NCI-H748 (cell line): Measurements from ENCODE around the gene PTGDR2.

Experiments used
- DNase-seq: peaks from one replicate; lab custom pipeline; 2025; ENCODE audit not compliant: unreplicated experiment; lab: John Stamatoyannopoulos, UW

PTGDR2 gene

DNA sequence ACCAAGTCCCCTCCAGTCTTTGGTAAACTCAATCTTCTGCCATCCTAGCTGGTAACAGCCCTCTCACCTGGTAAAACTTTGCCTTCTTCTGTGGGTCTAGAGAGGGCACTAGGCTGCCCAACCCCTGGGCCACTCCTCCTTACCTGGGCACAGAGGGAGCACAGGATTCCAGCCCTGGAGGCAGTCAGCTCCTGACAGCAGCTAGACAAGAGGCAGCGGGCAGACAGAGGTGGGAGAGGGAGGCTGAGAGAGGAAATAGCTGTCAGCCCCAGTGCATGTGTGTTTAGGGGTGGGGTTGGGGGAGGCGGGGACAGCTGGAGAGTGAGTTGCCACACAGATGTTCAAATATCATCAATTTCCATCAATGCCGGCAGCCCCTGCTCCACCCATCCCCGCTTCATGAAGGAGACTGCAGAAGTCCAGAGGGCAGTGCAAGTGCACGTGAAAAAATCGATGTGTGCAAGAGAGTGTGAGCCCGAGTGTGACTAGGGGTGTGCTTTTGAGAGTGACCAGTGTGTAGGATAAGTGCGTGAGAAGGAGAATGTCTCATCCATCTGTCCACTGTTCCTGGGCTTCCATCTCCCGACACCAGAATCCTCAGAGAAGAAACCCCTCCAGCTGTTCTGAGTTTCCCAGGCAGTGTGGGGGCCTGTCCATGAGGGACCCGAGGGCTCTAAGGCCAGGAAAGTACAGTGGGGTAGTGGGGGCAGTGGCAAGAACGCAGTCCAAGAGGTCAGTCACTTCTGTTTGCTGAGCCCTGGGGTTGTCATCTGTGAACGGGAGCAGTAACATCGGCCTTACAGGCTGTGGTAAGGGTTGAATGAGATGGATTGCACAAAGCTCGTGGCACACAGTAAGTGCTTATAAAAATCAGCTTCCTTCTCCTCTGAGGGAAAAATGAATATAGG, at the start of gene PTGDR2:
PTGDR2 (minus strand) TSS at position 225 of the 908 bp plus-strand sequence. CDS start 2,228 bp downstream, outside the sequence.
- no peak for DNase-seq

DNA sequence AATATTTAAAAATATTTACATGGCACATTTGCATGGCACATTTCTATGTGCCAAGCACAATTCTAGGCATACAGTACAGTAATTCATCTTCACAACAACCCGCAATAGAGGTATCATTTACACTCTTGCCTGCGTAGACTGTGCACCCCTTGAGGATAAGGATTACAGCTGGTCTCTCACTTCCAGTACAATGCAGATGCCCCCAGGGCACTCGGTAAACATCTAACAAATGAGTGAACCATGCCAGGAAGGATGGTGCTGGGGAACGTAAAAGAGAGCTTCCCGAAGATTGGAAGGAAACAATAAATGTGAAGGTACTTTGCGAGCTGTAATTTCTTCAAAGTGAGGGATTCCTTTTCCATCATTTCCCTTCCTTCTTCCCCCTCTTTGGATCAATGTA, 49.3 kb upstream of the PTGDR2 start:
- peak; percentile 36 for DNase-seq

DNA sequence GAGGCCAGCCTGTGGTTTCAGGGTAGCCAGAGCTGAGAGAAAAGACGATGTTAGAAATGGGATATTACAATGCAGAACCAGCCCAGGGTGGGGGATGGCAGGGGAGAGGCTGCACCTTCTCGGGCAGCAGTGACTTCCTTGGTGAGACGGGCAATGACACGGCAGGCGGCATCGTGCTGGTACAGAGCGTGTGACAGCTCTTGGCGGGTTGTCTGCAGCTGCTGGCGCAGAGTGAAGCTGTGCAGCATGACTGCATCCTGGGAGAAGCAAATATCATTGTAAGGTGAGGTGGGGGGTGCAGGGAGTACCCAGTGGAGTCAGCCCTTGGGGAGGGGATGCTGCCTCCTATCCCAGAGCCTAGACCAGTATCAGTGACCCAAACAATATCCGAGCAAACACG, 46.9 kb upstream of the PTGDR2 start:
- DNase-seq: no peak

DNA sequence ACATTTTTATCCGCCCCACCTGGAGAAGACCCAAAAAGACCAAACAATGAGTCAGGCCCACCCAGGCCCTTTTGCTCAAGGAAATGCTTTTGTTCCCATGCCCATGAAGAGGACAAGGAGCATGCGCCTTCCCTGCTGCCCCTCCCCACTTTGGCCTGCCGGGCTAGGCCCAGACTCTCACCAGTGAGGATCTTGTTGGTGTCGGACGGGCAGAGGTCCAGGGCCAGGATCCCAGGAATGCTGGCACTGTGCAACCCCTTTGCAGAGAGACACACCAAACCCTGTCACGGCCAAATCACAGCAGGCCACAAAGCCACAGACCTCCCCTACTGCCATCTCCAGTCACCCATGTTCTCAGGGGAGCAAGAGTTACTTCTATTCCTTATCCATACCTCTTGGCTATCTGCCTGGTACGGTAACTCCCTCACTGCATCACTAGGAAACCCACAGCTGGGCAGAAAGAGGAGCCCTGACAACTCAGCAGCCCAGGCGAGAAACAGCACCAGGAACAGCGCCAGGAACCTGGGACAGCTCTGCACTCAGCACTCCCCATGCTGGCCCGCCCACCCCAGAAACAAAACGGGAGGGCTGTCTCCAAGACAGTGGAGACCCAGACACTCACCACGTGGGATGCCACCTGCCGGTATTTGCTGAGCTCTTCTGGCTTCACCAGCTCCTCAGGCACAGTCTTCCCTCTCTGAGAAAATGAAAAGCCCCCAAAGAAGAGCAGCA, 45.1 kb upstream of the PTGDR2 start:
- no peak for DNase-seq

DNA sequence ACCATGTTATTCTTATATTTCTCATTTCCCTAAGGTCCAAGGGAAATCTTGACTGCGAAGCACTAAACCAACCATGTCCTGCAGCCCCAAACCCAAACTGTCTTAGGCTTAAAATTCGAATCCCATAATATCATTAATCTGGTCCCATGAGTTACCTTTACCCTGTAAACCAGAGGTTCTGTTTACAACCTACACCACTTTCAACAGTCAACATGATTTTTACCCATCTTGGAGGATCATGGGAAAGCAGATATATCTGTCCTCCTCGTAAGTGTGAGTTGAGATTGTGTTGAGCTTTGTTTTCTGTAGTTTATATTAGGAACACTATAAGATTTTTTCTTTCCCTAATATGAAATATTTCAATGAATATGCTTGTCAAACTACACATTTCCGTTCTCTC, 44.2 kb upstream of the PTGDR2 start:
- no peak for DNase-seq

DNA sequence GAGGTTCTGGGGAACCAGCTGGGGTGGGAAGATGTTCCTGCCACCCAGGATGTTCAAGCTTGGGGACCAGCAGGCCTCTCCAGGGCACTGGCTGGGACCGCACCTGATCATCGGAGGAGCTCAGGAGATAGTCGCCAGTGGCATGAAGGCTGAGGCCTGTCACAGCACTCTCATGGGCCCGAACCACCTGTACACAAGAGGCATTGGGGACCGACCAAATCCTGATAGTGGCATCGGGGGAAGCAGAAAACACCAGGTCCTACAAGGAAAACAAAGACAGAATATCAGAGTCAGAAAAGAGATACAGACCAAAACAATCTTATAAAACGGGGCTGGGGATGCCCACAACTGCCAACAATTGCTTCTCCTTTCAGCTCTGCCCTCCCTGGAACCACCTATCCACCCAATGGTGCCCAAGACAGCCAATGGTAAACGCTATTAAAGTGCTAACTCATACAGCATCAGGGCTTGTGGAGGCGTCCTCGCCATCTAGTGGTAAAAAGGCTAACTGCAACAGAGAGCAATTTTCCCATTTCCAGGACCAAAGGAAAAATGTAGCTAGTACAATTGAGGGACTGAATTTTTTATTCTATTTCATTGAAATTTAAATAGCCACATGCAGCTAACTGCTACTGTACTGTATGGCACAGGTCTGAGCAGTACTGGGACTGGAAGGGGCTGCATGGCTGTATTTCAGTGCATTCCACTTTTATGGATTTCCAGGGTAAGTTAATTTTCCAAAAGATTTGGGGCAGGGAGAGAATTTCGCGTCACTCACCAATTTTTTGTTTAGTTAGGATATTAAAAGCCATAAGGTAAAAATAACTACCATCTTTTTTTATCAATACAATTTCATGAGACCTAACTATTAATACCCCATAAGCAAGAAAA, 43.5 kb upstream of the PTGDR2 start:
- DNase-seq: peak; percentile 50

DNA sequence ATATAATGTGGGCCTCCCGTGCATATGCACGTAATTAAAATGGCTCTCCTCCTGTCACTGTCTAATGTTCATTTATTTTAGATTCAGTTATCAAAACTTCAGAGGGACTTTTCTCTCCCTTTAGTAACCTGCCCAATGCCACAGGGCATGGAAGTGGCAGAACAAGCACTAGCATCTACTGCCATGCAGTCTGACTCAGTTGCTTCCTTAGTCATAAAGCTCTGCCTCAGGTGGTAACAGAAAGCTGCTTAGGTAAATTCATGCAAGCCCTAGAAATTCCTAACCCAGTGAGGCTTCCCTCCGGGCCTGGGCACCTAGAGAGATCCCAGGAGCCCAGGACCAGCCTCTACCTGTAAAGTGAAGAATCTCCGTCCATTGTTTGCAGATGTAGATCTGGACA, 41.7 kb upstream of the PTGDR2 start:
- no peak for DNase-seq

DNA sequence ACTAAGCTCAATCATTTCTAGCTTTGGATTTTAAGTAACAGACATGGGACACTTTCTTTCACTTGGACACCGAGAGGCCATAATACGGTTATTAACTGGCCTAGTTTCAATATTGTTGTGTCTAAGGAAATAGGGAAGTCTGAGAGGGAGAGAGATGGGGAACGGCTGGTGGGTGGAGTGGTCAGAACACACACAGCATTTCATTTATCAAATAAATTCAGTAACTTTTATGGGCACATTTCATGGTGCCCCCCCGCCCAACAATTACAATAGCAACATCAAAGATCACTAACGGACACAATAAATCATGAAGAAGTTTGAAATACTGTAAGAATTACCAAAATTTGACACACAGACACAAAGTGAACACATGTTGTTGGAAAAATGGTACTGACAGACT, 39.9 kb upstream of the PTGDR2 start:
- no peak for DNase-seq

DNA sequence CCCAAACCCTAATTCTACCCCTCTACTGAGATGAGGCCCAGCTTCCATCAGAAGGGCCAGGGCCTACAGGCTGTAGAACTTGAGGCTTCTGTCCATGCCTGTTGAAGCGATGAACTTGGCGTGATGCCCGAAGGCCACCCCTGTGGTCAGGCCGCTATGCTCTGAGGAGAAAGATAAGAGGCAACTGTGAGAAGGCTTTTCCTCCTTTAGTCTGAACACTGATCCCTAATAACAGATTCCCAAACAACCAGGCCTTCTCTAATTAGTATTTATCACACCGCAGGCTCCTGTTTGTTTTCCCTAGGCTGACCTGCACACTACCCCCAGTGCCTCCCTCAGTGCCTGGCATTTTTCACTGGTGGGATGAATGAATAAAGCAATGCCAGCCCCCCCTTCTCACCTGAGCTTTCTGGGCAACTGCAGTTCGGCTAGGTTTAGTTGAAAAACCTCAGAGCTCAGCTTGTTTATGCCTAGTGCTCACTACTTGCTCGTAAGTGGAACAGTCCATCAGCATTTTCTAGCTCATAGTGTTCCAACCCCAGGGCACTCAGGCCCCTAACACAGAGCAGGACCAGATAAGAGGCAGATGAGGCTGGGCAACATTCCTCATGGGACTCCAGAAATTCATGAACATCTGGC, 35.5 kb upstream of the PTGDR2 start:
- DNase-seq: no peak

DNA sequence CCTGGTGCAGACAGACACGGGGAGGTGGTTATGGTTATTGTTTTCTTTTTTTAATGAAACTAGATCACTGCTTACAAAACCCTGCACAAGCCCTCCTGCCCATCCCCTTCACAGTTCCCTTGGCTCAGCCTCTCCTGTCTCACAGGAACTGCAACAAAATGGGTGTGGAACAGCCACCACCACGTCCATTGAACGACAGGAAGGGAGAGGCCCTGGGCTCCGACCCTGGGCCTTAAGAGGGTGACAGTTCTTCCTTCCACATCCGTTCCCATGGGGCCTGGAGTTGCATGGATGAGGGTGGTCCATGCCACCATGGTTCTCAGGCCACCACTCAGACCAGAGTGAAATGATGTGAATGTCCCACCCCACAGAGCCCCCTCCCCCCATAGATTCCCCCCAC, 34.9 kb upstream of the PTGDR2 start:
- no peak for DNase-seq

DNA sequence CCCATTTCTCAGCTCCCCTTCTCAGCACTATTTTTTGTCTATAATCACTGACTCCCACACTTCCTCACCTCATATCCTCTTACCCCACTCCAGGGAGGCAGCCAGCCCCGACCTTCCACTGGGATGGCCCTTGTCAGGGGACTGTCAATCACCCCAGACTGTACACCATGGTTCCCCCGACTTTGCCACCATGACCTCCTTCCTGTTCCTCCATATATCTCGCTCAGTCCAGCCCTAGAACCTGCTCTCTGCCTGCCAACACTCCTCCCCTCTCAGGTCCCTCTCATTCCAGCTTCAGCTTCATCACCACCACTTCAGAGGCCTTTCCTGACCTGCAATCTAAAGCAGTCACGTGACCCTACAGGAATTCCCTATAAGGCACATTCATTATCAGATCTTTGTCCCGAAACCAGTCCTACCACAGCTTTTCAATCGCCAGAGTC, 34.1 kb upstream of the PTGDR2 start:
- DNase-seq: no peak

DNA sequence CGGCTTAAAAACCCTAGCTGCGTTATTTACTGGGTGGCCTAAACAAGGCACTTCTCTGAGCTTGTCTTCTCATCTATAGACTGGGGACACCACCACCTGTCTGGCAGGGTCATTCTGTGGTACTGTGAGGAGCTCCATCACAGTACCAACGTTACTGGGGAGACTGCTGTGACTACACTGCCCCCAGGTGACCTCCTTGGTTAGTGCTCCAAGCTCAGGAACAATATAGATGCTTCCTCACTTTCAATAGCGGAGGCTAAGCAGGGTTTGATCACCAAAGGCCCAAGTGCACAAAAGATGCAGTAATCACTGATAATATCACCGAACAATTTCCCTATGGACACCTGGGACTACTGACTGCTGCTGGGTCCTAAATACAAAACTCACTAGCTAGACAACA, 31.8 kb upstream of the PTGDR2 start:
- peak; percentile 75 for DNase-seq

DNA sequence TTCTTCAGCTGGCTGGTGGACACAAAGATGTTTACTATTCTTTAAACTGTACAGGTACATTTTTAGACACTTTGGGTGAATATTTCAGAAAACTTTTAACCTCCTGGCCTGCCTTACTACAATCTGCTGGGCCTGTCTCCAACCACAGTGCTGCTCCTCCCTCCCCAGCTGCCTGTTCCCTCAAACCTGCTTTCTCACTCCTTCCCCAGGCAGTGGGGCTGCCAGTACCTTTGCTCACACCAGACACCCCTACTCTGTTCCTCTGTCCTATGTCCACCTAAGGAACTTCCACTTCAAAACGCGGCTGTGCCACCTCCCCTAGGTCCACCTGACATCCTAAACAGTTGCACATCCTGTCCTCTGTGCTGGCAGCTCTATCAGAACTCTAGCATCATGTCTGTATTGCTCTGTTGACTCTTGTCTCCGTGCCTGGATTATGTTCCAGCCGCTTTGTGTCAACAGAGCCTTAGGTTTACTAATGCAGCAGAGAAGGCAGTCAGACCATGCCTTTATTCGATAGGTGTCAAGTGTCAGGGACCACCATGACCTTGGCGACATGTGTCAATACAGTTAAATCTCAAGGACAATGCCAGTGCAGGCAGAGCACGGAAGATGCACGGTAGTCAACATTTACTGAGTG, 25.0 kb upstream of the PTGDR2 start:
- peak; percentile 89 for DNase-seq

DNA sequence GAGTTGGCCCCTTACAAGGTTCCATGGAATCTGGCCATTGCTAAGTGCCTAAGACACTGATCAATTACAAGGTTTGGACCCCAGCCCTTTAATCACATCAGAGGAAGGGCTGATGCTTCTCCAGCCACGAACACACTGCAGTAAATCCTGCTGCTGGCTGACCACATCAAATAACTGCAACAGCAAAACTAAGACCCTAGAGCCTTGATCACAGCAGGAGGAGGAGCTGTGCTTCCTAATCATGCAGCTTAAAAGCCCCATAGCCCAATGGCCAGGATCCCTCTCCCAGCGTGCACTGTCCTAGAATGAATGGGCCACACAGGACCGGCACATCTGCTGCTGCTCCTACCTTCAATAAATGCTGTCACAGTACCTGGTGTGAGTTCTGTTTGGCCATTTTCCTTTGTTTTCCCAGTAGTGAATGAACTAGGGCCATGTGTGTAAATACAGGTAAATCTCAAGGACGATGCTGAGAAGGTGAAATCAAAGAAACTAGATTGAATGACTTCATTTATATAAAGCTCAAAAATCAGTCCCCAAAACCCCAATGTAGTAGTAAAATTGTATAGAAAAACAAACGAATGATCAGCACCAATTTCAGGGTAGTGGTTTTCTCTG, 24.3 kb upstream of the PTGDR2 start:
- DNase-seq: no peak

DNA sequence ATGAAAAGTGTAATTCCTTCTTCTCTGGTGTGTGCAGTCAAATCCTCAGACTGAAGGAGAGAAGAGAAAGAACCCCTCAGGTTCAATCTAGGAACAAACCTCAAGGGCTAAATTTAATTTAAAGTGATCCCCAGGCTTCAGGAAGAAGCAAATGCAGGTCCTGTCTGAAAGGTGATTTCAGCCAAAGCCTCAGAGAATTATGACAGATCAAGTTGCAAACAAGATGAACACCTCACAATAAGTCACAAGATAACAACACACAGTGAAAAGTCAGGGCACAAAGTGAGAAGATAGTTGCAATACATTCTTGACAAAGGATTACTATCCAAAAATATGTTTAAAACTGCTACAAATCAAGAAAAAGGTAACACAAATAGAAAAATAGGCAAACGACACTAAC, 23.4 kb upstream of the PTGDR2 start:
- no peak for DNase-seq

DNA sequence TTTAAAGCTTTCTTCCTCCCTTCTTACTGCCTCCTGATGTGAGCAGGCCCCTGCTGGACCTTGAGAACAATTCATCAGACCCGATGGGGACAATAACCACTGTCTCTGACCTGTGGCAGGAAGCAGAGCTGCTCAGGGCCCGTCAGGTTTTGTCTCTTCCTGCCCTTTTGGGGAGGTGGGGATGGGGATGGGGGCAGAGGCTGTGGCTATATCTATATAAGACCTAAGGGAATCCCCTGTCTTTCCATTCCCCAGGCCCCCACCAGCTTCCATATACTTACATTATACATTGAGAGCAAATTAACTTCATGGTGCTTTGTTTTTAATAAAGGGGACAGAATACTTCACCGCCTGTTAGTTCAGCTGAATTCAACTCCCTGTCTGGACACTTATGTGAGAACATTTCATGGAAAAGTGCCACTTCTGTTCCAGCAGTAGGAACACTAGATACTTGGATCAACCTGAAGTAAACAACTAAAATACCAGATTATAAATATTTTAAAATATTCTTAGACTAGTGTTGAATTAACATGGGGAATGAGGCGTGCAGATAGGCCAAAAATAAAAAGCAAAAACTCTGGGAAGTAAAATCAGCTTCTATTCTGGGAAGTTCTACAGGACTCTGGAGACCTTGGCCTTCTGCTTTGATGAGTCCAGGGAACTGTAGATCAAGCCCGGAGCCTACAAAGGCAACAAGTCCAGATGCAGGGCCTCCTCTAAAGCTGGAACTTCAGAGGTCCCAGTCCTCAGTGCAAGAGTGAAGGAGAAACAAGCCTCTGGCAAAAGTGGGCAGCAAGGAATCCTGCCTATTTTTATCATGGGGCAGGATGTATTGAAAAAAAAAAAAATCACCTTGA, 22.7 kb upstream of the PTGDR2 start:
- DNase-seq: no peak

DNA sequence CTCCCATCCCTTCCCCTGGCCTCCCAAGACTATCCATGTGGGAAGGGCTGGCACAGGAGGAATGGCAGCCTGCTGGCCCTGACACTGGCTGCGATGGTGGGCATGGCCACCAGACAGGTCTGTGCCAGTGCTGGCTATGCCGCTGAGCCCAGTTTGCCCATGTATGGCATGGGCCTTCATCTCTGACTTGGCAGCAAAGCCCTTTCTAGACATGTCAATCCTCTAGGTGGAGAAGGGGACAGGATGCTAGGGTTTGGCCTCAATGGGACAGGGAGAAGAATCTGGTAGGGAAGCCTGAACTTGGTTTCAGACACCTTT, 20.4 kb upstream of the PTGDR2 start:
- no peak for DNase-seq

DNA sequence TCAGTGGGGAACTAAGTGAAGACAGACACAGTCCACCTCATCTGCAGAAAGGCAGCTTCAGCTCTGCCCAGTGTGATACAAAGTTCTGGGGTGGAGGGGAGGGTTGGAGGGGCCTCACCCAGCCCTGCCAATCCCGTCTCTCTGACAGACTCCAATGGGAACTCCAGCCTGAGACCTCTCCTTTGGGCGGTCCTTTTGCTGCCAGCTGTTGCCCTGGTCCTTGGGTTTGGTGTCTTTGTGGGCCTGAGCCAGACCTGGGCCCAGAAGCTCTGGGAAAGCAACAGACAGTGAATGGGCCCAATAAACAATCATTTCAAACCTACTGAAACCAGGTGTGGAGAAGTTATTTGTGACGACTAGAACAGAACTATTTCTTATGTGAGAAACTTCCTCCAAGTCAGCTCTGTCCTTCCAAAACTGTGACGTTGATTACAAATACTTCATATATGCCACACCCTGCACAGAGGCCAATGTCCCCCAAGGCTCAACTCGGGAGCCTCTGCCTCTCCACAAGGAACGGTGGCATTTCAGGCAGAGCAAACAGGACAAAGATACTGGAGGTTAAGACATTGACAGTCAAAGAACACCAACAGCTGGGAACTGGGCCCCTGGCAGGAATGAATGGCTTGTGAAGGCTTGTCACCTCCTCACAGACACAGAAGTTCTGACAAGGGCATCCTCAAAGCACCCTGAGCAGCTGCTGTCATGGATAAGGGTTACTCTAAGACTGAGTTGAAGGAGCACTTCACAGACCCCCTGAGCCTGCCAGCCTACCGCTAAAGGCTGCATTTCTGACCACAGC, 19.8 kb upstream of the PTGDR2 start:
- DNase-seq: no peak
